Dedifferentiated amniotic fluid mesenchymal stem cell (primary cell): ENCODE data around the gene SERBP1.

ENCODE experiments used
- DNase-seq: peaks from one replicate; pipeline ENCODE4 v3.0.0-alpha.2; 2016; ENCODE audit errors: extremely low spot score

The SERBP1 gene

DNA sequence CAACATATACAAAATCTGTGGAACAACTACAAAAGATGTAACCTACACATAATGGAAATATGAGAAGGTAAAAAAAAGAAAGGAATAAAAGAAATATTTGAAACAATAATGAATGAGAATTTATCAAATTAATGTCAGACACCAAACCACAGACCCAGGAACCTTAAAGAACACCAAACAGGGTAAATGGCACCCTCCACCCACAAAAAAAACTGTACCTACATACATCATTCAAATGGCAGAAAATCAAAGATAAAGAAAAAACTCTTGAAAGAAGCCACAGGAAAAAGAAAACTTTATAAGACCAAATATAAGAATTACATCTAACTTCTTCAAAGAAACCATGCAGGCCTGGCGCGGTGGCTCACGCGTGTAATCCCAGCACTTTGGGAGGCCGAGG lies 68.6 kb downstream of the SERBP1 start:
- no peak for DNase-seq

DNA sequence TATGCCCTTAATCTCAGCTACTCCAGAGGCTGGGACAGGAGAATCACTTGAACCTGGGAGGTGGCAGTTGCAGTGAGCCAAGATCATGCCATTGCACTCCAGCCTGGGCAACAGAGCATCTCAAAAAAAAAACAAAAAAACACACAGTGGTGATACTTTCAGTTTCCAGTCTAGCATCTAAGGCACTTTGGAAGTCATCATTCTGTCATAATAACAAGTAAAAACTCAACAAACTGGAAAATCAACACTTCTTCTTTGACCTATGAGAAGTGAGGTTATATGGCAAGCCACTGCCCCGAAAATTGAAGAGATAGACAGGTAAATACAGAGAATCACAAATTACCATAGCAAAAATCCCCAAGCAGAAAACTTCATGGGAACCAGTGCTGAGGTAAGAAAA lies 70.6 kb downstream of the SERBP1 start:
- DNase-seq, result no peak
